ENCODE results near the gene KCNN3. TPM values are rescaled to one million over a fixed set of nuclear protein-coding genes. Genes with fewer than 3 reads are reported as not detected.
"Not testable (repeated sequence)": the region's sequence is repeated elsewhere in the genome, so short reads cannot be mapped to it uniquely, and the experiment has no call there.

Gene KCNN3
- total RNA-seq (2014; rRNA removed; shearing (Covaris generic)): 0.29 and 0.72 TPM in 2 replicates

- peak; percentile 87 for DNase-seq (ENCODE audit: low read depth)
Measured at GRCh38 chr1:154870115-154870571, at the start of gene KCNN3. Gene KCNN3 (minus strand): TSS chr1:154870281. CDS start chr1:154869964, 317 bp downstream.

- no peak for DNase-seq (ENCODE audit: low read depth)
Measured at GRCh38 chr1:154913273-154913672, 43.2 kb upstream of the KCNN3 start.

- DNase-seq (ENCODE audit: low read depth): no peak
Measured at GRCh38 chr1:154912755-154913154, 42.7 kb upstream of the KCNN3 start.

- no peak for DNase-seq (ENCODE audit: low read depth)
Measured at GRCh38 chr1:154911691-154912550, 41.8 kb upstream of the KCNN3 start.

- DNase-seq (ENCODE audit: low read depth): no peak
Measured at GRCh38 chr1:154910851-154911250, 40.8 kb upstream of the KCNN3 start.

GRCh38 chr1:154908937-154909336 is 38.9 kb upstream of the KCNN3 start:
- no peak for DNase-seq (ENCODE audit: low read depth)

GRCh38 chr1:154908129-154908528 is 38.0 kb upstream of the KCNN3 start:
- not testable (repeated sequence) for DNase-seq (ENCODE audit: low read depth)

GRCh38 chr1:154906621-154907081 is 36.6 kb upstream of the KCNN3 start:
- peak; percentile 28 for DNase-seq (ENCODE audit: low read depth)

GRCh38 chr1:154902938-154903566 is 33.0 kb upstream of the KCNN3 start:
- DNase-seq (ENCODE audit: low read depth): no peak

GRCh38 chr1:154901591-154901990 is 31.5 kb upstream of the KCNN3 start:
- no peak for DNase-seq (ENCODE audit: low read depth)

GRCh38 chr1:154899041-154899440 is 29.0 kb upstream of the KCNN3 start:
- no peak for DNase-seq (ENCODE audit: low read depth)

- no peak for DNase-seq (ENCODE audit: low read depth)
Measured at GRCh38 chr1:154896771-154897286, 26.7 kb upstream of the KCNN3 start.

GRCh38 chr1:154895798-154896197 is 25.7 kb upstream of the KCNN3 start:
- DNase-seq (ENCODE audit: low read depth): no peak

- no peak for DNase-seq (ENCODE audit: low read depth)
Measured at GRCh38 chr1:154891452-154891851, 21.4 kb upstream of the KCNN3 start.

GRCh38 chr1:154888757-154889156 is 18.7 kb upstream of the KCNN3 start:
- no peak for DNase-seq (ENCODE audit: low read depth)

GRCh38 chr1:154886281-154887015 is 16.4 kb upstream of the KCNN3 start:
- no peak for DNase-seq (ENCODE audit: low read depth)

- no peak for DNase-seq (ENCODE audit: low read depth)
Measured at GRCh38 chr1:154884869-154885701, 15.0 kb upstream of the KCNN3 start.

- DNase-seq (ENCODE audit: low read depth): no peak
Measured at GRCh38 chr1:154883919-154884868, 14.1 kb upstream of the KCNN3 start.

- DNase-seq (ENCODE audit: low read depth): no peak
Measured at GRCh38 chr1:154881820-154882535, 11.9 kb upstream of the KCNN3 start.

Data from RPMI7951 (cell line).